GM19025 (cell line): ENCODE results near the gene ZNF780A.
"Not testable (repeated sequence)": the region's sequence is repeated elsewhere in the genome, so short reads cannot be mapped to it uniquely, and the experiment has no call there.

ENCODE experiments used
- ATAC-seq: cut with Tn5 transposase; IDR thresholded peaks from one replicate; pipeline ENCODE4 v1.9.1; 2021; ENCODE audit warnings: mild to moderate bottlenecking, low read depth, moderate library complexity; ENCODE audit not compliant: unreplicated experiment

The ZNF780A gene

DNA sequence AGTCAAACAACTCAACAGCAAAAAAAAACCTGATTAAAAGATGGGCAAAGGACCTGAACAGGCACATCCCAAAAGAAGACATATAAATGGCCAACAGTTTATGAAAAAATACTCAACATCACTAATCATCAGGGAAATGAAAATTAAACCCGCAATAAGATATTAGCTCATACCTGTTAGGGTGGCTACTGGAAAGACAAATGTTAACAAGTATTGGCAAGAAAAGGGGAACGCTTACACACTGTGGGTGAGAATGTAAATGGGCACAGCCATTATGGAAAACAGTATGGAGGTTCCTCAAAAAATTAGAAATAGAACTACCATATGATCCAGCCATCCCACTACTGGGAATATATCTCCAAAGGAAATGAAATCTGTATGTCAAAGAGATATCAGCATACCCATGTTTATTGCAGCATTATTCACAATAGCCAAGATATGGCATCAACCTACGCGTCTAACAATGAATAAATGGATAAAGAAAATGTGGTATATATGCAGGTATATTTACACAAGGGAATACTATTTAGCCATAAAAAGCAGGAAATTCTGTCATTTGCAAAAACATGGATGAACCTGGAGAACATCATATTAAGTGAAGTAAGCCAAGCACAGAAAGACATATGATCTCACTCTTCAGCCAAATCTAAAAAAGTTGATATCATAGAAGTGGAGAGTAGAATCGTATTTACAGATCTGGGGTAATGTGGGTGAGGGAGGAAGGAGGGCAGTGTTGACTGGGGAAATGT, 2.3 kb downstream of the ZNF780A start:
- no peak for ATAC-seq

DNA sequence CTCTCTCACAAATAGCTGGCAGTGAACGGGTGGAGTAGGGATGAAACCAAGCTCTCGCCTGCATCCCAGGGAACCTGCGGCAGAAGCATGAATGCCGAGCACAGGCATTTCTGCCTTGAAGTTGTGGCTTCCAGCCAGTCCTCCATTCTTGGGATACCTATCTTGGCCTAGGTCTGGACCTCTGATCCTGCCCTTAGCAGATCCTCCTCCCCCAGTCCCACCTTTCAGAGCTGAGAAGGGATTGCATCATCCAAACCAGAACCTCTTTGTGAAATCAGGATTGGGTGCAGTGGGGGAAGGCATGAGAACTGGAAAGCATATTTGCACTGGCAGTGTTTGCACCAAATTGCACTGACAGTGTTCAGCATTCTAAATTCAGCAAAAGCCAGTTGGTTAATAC, 5.8 kb downstream of the ZNF780A start:
- ATAC-seq, result no peak

DNA sequence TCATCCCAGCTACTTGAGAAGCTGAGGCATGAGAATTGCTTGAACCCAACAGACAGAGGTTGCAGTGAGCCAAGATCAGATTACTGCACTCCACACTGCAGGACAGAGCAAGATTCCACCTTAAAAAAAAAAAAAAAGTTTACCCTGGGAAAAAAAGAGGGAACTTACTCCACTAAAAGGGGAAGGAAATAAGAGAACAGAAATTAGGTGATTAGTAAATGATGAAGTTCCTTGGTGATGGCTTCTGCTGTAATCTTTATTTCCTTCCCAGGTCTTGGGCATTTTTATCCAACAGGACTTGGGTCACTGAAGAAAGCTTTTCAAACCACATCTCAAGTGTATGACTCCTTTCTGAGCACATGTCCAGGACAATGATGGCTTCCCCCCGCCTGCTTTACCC, 9.3 kb downstream of the ZNF780A start:
- no peak for ATAC-seq

DNA sequence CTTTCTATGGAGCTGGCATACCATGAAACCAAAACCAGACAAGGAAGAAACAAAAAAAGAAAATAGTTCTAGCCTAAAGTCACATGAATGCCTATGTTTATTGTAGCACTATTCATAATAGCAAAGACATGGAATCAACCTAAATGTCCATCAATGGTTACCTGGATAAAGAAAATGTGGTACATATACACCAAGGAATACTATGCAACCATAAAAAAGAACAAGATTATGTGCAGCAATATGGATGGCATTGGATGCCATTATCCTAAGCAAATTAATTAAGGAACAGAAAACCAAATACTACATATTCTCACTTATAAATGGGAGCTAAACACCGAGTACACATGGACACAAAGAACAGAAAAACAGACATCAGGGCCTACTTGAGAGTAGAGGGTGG, 10.5 kb downstream of the ZNF780A start:
- ATAC-seq, result no peak

DNA sequence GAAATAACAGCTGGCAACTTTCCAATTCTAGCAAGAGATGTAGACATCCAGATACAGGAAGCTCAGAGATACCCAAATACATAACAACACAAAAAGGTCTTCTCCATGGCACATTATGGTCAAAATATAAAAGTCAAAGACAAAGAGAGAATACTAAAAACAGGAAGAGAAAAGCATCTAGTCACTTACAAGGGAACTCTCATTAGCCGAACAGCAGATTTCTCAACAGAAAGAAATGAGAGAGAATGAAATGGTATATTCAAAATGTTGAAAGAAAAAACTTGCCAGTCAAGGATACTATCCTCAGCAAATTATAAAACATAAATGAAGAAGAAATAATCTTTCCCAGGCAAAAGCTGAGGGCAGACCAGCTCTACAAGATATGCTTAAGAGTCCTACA, 12.4 kb downstream of the ZNF780A start:
- ATAC-seq, result no peak

DNA sequence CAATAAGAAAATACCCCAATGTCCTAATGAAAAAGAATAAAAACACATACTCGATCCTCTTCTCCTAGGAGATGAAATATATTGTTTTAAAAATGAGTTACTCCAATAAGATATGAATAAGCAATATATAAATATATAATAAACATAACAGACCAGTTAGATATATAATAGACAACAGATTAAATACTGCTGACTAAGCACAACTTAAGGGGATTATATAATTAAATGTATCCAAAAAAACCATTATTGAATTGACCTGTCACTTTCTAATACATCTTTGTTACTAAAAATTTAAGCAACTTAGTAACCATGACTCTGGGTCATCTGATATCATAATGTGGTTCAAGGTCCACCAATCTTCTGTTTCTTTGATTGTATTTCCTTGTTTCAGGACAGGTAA, 20.7 kb downstream of the ZNF780A start:
- no peak for ATAC-seq

DNA sequence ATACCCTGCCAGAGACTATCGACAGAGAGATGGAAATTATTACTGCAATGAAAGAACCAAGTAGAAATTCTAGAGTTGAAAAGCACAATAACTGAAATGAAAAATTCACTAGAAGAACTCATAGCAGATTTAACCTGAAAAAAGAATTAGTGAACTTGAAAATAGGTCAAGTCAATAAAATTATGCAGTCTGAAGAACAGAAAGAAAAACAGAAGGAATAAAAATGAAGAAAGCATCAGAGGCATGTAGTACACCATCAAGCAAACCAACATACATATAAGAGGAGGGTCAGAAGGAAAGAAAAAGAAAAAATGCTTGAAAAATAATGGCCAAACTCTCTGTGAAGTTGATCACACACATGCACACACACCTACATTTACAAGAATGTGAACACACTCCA, 31.1 kb downstream of the ZNF780A start:
- ATAC-seq, result no peak

DNA sequence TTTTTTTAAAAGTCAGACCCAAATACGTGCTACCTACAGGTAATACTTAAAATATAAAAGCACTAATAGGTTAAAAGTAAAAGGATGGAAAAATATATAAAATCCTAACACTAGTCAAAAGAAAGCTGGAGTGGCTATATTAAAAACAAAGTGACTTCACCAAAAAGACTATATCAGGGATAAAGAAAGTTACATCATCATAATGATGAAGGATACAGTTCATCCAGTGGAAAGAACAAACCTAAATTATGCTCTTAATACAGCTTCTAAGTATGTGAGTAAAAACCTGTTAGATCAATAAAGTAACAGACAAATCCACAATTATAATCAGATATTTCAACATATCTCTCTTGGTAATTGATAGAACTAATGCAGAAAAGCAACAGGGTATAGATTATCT, 33.6 kb downstream of the ZNF780A start:
- no peak for ATAC-seq

DNA sequence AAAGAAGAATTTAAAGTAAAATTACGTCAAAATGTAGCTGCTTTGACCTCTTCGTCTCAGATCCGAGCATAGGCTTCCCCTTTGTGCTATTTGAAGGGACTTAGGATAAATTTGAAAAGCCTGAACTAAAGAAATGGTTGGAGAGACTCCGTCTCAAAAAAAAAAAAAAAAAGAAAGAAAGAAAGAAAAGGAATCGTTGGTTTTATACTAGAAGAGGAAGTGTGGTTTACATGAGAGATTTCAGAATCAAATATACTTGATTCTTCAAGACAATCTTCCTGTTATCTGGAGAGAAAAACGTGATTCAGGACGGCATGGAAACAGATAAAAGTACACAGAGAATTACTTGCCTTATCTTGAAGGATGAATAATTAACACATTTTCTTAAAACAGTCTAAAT, 34.2 kb downstream of the ZNF780A start:
- ATAC-seq, result no peak

DNA sequence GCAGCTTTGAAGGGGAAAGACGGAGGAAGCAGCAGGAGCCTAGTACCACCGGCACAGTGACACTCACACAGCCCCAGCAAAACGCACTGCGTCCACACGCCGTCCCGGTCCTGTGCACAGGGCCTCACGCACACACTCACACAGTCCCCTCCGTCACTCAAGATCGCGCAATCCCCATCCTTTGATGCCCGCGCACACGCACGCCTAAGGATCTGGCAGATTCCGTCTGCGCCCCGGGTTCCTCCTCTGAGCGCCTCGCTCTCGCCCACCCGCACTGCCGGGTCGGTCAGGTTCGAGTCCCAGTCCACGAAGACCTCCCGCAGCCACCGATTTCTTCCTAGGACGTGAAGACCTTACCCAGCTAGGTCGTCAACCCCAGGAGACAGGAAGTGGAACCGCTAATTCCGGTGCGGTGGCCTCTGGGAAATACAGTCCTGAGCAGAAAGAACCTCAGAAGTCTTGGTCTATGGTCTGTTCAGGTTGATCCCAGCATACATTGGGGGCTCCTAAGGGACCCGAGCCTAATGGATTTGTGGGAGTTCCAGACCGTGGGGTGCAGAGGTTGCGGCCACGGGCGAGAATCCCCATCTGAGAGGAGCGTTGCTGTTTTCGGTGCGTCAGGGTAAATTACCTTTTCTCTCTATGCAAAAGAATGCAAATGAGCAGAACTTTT, 34.8 kb downstream of the ZNF780A start, which contains the start of gene ZNF780B:
Gene ZNF780B (minus strand): TSS at position 400 of the 673 bp plus-strand sequence. CDS start 5,899 bp downstream, outside the sequence.
- no peak for ATAC-seq

DNA sequence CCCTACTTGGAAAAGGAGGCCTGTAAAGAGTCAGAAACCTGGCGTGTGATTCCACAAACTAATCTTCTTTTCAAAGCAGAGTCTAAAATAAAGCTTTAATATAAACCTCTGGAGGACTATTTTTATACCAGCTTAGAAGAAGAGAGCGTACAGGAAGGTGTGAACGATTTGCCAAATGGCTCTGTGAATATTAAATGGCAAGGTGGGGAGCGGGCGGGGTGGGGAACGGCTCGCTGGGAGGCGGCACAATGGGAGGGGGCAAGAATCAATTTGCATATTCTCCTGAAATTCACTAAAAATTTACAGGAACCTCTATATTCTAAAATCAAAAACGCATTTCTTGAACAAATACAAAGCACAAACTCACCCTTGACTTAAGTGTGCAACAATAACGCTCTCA, 35.7 kb downstream of the ZNF780A start:
- ATAC-seq, result no peak

DNA sequence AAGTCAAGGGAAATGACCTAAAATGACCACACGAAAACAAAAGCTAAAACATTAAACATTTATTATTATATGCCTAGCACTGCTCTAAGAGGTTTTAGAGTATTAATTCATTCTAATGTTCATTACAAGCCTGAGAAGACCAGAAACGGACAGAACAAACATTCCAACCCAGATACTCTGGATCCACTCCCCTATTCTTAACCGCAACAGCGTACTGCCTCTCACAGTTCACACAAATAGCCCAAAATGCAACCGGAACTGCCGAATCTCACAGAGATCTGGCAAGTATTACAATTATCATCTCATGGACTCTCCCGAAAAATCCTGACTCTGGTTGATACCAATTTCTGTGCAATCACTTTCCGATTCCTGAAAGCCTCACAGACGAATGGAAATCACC, 36.1 kb downstream of the ZNF780A start:
- ATAC-seq, result no peak

DNA sequence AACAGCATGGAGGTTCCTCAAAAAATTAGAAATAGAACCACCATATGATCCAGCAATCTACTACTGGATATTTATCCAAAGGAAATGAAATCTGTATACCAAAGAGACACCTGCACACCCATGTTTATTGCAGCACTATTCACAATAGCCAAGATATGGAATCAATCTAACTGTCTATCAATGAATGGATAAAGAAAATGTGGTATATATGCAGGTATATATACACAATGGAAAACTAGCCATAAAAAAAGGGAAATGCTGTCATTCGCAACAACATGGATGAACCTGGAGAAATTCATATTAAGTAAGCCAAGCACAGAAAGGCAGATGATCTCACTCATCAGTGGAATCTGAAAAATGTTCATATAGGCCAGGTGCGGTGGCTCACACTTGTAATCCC, 37.3 kb downstream of the ZNF780A start:
- no peak for ATAC-seq

DNA sequence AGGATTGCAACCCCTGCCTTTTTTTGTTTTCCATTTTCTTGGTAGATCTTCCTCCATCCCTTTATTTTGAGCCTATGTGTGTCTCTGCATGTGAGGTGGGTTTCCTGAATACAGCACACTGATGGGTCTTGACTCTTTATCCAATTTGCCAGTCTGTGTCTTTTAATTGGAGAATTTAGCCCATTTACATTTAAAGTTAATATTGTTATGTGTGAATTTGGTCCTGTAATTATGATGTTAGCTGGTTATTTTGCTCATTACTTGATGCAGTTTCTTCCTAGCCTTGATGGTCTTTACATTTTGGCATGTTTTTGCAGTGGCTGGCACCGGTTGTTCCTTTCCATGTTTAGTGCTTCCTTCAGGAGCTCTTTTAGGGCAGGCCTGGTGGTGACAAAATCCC, 49.0 kb downstream of the ZNF780A start:
- ATAC-seq, result not testable (repeated sequence)

DNA sequence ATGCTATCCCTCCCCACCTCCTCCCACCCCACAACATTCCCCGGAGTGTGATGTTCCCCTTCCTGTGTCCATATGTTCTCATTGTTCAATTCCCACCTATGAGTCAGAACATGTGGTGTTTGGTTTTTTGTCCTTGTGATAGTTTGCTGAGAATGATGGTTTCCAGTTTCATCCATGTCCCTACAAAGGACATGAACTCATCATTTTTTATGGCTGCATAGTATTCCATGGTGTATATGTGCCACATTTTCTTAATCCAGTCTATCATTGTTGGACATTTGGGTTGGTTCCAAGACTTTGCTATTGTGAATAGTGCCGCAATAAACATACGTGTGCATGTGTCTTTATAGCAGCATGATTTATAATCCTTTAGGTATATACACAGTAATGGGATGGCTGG, 52.7 kb downstream of the ZNF780A start:
- not testable (repeated sequence) for ATAC-seq

DNA sequence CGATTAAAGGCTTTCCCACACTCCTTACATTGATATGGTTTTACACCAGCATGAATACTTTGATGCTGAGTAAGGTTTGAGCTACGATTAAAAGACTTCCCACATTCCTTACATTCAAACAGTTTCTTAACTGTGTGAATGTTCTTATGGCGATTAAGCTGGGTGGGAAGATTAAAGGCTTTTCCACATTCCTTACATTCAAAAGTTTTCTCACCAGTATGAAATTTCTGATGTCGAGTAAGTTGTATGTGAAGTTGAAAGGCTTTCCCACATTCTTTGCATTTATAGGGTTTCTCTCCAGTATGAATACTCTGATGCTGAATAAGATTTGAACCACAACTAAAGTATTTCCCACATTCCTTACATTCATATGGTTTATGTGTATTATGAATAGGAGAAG, 54.7 kb downstream of the ZNF780A start:
- no peak for ATAC-seq

DNA sequence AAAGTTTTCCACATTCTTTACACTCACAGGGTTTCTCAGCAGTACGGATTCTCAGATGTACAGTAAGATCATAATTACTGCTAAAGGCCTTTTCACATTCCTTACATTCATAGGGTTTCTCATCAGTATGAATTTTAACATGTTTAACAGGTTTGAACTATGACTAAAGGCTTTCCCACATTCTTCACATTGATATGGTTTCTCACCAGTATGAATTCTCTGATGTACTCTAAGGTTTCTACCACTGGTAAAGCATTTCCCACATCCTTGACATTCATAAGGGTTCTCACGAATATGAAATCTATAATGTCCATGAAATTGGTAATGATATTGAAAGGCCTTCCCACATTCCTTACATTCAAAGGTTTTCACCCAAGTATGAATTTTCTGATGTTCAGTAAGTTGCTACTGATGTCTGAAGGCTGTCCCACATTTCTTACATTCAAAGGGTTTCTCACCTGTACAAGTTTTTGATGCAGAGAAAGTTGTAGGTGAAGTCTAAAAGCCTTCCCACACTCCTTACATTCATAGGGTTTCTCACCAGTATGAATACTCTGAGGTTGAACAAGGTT, 56.7 kb downstream of the ZNF780A start:
- ATAC-seq, result no peak

DNA sequence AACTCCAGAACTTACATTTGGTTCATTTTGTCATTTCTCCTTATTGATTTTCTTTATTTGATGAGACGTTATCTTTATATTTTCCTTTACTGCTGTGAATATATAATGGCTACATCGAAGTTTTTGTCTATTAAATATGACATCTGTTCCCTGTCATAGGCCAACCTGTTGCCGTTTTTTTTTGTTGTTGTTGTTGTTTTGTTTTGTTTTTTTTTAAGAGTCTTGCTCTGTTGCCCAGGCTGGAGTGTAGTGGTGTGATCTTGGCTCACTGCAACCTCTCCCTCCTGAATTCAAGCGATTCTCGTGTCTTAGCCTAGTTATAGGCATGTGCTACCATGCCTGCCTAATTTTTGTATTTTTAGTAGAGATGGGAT, 64.2 kb downstream of the ZNF780A start:
- ATAC-seq, result no peak

DNA sequence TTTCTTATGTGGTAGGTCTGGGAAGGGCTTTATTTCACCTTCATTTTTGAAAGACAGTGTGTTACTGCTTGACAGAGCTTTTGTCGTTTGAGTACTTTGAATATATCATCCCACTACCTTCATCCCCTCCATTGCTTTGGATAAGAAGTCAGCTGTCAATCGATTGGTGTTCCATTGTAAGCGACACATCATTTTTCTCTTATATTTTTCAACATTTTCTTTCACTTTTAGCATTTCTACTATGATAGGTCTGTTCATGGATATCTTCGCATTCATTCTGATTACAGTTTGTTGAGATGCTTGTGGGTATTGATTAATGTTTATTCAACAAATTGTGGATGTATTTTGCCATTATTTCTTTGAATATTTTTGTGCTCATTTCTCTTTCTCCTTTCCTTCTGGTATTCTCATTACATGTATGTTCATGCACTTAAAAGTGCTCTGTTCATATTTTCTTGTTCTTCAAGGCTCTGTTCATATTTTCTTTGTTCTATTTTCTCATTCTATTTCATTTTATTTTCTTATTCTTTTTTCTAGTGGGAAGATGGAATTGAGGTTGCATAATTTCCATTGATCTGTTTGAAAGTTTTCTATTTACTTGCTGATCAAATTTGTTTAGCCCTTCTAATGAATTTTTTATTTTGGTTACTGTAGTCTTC, 64.7 kb downstream of the ZNF780A start:
- ATAC-seq, result no peak

DNA sequence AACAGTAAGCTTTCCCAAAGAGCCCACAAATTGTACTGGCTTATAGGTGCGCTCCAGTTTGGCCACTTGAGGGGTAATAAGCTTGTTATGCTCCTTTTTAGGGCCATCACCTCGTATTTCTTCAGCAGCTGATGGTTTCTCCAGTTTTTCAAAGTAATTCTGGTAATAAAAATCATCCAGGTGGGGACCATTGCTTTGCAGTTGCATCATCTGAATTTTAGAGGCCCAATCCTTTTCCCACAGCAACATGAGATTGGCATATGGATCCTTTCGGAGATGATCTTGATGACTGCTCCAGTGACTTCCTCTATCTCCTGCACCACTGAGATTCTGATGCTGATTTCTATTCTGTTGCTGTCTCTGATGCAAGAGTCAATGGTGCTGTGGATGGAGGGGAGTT, 66.8 kb downstream of the ZNF780A start:
- no peak for ATAC-seq
